Neural cell (in vitro differentiated cells): ENCODE measurements around the gene FOXN1. TPM values are rescaled to one million over a fixed set of nuclear protein-coding genes. Genes with fewer than 3 reads are reported as not detected.
"Not testable (repeated sequence)": the region's sequence is repeated elsewhere in the genome, so short reads cannot be mapped to it uniquely, and the experiment has no call there.

Experiments used
- H2AFZ ChIP-seq: fragments of 200-600, 300-800 bp; sonication (generic), shearing (Covaris generic); 2 replicates; pipeline ENCODE4 v1.6.0; 2014; ENCODE audit warnings: low read depth, mild to moderate bottlenecking, antibody characterized with exemption, low read length, moderate library complexity
- H3F3A ChIP-seq: fragments of 200-600 bp; shearing (Covaris generic); 2 replicates; pipeline ENCODE4 v1.6.1; 2016; ENCODE audit warnings: mild to moderate bottlenecking, moderate library complexity, mixed read lengths, antibody characterized with exemption, low read length; ENCODE audit not compliant: insufficient read depth, poor library complexity, severe bottlenecking
- H3K27ac ChIP-seq: fragments of 200-600, 300-800 bp; sonication (generic), shearing (Covaris generic); 2 replicates; pipeline ENCODE4 v1.5.1; 2014; ENCODE audit warnings: mild to moderate bottlenecking, low read length, moderate library complexity
- H3K27me3 ChIP-seq: fragments of 300-800, 200-600 bp; sonication (generic), shearing (Covaris generic); 2 replicates; pipeline ENCODE4 v1.6.0; 2014; ENCODE audit warnings: mild to moderate bottlenecking, low read depth, low read length, moderate library complexity; ENCODE audit not compliant: insufficient read depth
- H3K36me3 ChIP-seq: fragments of 300-800, 200-600 bp; sonication (generic), shearing (Covaris generic); 2 replicates; pipeline ENCODE4 v1.5.1; 2014; ENCODE audit warnings: mild to moderate bottlenecking, antibody characterized with exemption, low read length, moderate library complexity; ENCODE audit not compliant: insufficient read depth
- H3K4me2 ChIP-seq: fragments of 300-800, 200-600 bp; sonication (generic), shearing (Covaris generic); 2 replicates; pipeline ENCODE4 v1.6.0; 2014; ENCODE audit warnings: mild to moderate bottlenecking, low read length
- H3K4me3 ChIP-seq: fragments of 300-800, 200-600 bp; sonication (generic), shearing (Covaris generic); 2 replicates; pipeline ENCODE4 v1.5.1; 2014; ENCODE audit warnings: mild to moderate bottlenecking, low read length, moderate library complexity
- H3K79me2 ChIP-seq: fragments of 200-600 bp; shearing (Covaris generic); replicated peaks from 2 replicates; pipeline ENCODE4 v1.6.0; 2014; ENCODE audit warnings: mild to moderate bottlenecking, low read length, moderate library complexity; ENCODE audit not compliant: insufficient read depth
- H3K9ac ChIP-seq: fragments of 300-800, 200-600 bp; sonication (generic), shearing (Covaris generic); 2 replicates; pipeline ENCODE4 v1.6.1; 2016; ENCODE audit warnings: mild to moderate bottlenecking, low read length, mixed read lengths
- H3K9me2 ChIP-seq: fragments of 200-600 bp; shearing (Covaris generic); 2 replicates; pipeline ENCODE4 v1.6.1; 2016; ENCODE audit warnings: mild to moderate bottlenecking, low read length, mixed read lengths; ENCODE audit not compliant: insufficient read depth
- H3K9me3 ChIP-seq: fragments of 200-600, 300-800 bp; sonication (generic), shearing (Covaris generic); 2 replicates; pipeline ENCODE4 v1.6.1; 2016; ENCODE audit warnings: mild to moderate bottlenecking, mixed run types, low read length, moderate library complexity, mixed read lengths
- H4K20me1 ChIP-seq: fragments of 200-600 bp; shearing (Covaris generic); 2 replicates; pipeline ENCODE4 v1.6.1; 2016; ENCODE audit warnings: mild to moderate bottlenecking, mixed run types; ENCODE audit not compliant: insufficient read depth
- EP300 ChIP-seq: fragments of 450-650 bp; conservative IDR thresholded peaks from 2 replicates; pipeline ENCODE4 v1.6.1; 2014; ENCODE audit warnings: antibody characterized with exemption, mild to moderate bottlenecking, moderate library complexity; ENCODE audit not compliant: poor library complexity, severe bottlenecking
- EZH2 ChIP-seq: fragments of 200-600, 300-800 bp; shearing (Covaris generic), sonication (generic); IDR thresholded peaks from 2 replicates; pipeline ENCODE4 v1.6.1; 2014; ENCODE audit warnings: antibody characterized with exemption, low read length, borderline replicate concordance, mild to moderate bottlenecking; ENCODE audit not compliant: insufficient read depth, poor library complexity, severe bottlenecking
- MXI1 ChIP-seq: fragments of 450-650 bp; conservative IDR thresholded peaks from 2 replicates; pipeline ENCODE4 v1.6.1; 2014; ENCODE audit warnings: antibody characterized with exemption, mild to moderate bottlenecking; ENCODE audit not compliant: poor library complexity, severe bottlenecking
- POLR2AphosphoS5 ChIP-seq: IDR thresholded peaks from 2 replicates; pipeline ENCODE4 v1.6.1; 2012
- RAD21 ChIP-seq: fragments of 450-650 bp; conservative IDR thresholded peaks from 2 replicates; pipeline ENCODE4 v1.6.1; 2014; ENCODE audit warnings: antibody characterized with exemption, mild to moderate bottlenecking, moderate library complexity
- SMC3 ChIP-seq: fragments of 450-650 bp; conservative IDR thresholded peaks from 2 replicates; pipeline ENCODE4 v1.6.1; 2014; ENCODE audit warnings: antibody characterized with exemption, mild to moderate bottlenecking, moderate library complexity; ENCODE audit not compliant: poor library complexity
- TAF1 ChIP-seq: IDR thresholded peaks from 2 replicates; pipeline ENCODE4 v1.6.1; 2012; ENCODE audit warnings: low read depth
- polyA plus RNA-seq: library from polyadenylated mRNA; depleted of rRNA; stranded (reverse); fragments of >200 nt; gene quantifications from 2 replicates; pipeline ENCODE4 v1.2.3, GENCODE V29; 2014
- TF ChIP-seq, protein P1 (sequence below): fragments of 450-650 bp; IDR thresholded peaks from 2 replicates; pipeline ENCODE4 v1.5.1; 2014; ENCODE audit warnings: antibody characterized with exemption, mild to moderate bottlenecking, moderate library complexity; ENCODE audit not compliant: poor library complexity, severe bottlenecking
- TF ChIP-seq, protein P2 (sequence below): IDR thresholded peaks from 2 replicates; pipeline ENCODE4 v1.6.1; 2012; ENCODE audit warnings: borderline replicate concordance

The FOXN1 gene
- polyA plus RNA-seq, 1 donor from 2014 or later: not detected

DNA sequence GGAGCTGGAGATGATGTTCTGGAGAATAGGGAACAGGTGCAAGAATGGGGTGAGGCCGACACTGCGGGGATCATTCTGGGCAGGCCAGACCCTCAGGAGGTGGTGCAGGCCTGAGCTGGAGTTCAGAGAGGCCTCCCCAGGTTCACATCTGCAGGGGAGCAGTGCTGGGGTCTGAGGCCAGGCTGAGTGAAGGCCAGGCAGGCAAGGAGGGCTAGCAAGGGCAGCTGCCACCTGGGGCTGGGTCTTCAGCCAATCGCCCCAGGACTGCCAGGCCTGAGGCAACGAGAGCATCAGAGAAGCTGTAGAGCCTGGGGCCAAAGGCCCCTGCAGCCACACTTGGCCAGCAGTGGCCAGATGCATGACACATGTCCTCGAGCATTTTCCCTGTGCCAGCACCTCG is 14.5 kb downstream of the FOXN1 start:
- Histone ChIP-seq H3K27me3 (no peaks in the 10 kb centered on the region), H2AFZ (no peak overlapping the region), H3K9me2 (no peaks in the 10 kb centered on the region), H3K4me2 (no peak overlapping the region), H3K9ac (no peak overlapping the region), H3K27ac (no peak overlapping the region), H3K79me2 (no peaks in the 10 kb centered on the region), H3F3A (no peaks in the 10 kb centered on the region), H4K20me1 (no peaks in the 10 kb centered on the region), H3K4me3 (no peak overlapping the region), H3K36me3 (no peaks in the 10 kb centered on the region), H3K9me3 (peaks cover 3% of the 10 kb centered on the region)
- TF ChIP-seq TAF1 (no peak), EP300 (no peak), POLR2AphosphoS5 (no peak), SMC3 (no peak)
- TF ChIP-seq, protein P1, sequence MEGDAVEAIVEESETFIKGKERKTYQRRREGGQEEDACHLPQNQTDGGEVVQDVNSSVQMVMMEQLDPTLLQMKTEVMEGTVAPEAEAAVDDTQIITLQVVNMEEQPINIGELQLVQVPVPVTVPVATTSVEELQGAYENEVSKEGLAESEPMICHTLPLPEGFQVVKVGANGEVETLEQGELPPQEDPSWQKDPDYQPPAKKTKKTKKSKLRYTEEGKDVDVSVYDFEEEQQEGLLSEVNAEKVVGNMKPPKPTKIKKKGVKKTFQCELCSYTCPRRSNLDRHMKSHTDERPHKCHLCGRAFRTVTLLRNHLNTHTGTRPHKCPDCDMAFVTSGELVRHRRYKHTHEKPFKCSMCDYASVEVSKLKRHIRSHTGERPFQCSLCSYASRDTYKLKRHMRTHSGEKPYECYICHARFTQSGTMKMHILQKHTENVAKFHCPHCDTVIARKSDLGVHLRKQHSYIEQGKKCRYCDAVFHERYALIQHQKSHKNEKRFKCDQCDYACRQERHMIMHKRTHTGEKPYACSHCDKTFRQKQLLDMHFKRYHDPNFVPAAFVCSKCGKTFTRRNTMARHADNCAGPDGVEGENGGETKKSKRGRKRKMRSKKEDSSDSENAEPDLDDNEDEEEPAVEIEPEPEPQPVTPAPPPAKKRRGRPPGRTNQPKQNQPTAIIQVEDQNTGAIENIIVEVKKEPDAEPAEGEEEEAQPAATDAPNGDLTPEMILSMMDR: no peak

DNA sequence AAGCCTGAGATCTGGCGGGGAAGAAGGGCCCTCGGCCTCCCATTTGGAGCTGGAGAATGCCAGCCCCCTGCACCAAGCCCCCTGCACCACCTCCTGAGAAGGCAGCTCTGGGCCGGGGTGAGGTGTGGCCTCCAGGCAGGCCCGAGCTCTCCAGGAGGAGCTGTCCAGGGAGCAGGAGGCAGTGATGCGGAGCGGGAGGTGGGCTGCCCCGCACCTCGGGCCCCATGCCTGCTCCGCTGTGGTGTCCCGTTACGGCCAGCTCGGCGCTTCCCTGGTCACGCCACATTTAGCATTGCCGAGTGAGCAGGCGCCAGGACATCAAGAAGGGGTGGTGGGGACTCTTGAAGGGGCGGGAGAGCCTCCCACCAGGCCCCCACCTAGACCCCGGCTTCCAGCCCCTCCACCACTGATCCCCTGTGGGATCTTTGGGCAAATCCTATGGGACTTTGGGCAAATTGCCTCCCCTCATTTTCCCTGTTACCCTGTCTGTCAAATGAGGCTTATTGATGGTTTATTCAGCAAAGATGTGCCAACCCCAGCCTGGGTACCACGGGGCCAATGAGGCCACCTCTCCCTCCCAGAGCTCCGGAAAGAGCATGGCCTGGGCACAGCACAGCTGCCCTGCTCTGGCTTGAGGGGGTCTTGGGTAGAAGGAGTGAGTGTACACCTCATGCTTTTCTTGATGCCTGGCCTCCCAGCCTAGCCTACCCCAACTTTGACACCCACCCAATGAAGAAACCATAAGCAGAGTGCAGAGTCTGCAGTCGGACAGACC is 15.3 kb downstream of the FOXN1 start:
- H3K9me3 ChIP-seq: no peaks in the 10 kb centered on the region
- TF ChIP-seq POLR2AphosphoS5: no peak
- no peak for TF ChIP-seq TAF1
- TF ChIP-seq EP300: no peak
- no peak for TF ChIP-seq MXI1
- TF ChIP-seq EZH2: no peak
- TF ChIP-seq SMC3: no peak
- TF ChIP-seq, protein P1: no peak
- TF ChIP-seq, protein P2, sequence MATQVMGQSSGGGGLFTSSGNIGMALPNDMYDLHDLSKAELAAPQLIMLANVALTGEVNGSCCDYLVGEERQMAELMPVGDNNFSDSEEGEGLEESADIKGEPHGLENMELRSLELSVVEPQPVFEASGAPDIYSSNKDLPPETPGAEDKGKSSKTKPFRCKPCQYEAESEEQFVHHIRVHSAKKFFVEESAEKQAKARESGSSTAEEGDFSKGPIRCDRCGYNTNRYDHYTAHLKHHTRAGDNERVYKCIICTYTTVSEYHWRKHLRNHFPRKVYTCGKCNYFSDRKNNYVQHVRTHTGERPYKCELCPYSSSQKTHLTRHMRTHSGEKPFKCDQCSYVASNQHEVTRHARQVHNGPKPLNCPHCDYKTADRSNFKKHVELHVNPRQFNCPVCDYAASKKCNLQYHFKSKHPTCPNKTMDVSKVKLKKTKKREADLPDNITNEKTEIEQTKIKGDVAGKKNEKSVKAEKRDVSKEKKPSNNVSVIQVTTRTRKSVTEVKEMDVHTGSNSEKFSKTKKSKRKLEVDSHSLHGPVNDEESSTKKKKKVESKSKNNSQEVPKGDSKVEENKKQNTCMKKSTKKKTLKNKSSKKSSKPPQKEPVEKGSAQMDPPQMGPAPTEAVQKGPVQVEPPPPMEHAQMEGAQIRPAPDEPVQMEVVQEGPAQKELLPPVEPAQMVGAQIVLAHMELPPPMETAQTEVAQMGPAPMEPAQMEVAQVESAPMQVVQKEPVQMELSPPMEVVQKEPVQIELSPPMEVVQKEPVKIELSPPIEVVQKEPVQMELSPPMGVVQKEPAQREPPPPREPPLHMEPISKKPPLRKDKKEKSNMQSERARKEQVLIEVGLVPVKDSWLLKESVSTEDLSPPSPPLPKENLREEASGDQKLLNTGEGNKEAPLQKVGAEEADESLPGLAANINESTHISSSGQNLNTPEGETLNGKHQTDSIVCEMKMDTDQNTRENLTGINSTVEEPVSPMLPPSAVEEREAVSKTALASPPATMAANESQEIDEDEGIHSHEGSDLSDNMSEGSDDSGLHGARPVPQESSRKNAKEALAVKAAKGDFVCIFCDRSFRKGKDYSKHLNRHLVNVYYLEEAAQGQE: no peak
- no peak for TF ChIP-seq RAD21

DNA sequence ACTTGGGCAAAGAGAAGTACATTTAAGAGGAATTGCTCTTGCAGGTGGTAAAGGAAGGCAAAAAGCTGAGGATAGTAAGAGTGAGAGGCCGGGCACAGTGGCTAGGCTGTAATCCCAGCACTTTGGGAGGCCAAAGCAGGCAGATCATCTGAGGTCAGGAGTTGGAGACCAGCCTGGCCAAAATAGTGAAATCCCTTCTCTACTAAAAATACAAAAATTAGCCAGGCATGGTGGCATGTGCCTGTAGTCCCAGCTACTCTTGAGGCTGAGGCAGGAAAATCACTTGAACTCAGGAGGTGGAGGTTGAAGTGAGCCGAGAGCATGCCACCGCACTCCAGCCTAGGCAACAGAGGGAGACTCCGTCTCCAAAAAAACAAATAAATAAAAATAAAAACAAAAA is 16.1 kb downstream of the FOXN1 start:
- H3K4me3 ChIP-seq, H4K20me1 ChIP-seq, H3K27ac ChIP-seq, H3F3A ChIP-seq, H2AFZ ChIP-seq, H3K9me3 ChIP-seq, H3K79me2 ChIP-seq, H3K9me2 ChIP-seq, H3K27me3 ChIP-seq, H3K9ac ChIP-seq, H3K36me3 ChIP-seq, H3K4me2 ChIP-seq: not testable (repeated sequence)

More for the DNA sequence above, 15.3 kb downstream of the FOXN1 start:
- Histone ChIP-seq H3K27me3 (no peaks in the 10 kb centered on the region), H3F3A (no peaks in the 10 kb centered on the region), H3K9ac (no peak overlapping the region), H3K36me3 (no peaks in the 10 kb centered on the region), H3K4me3 (no peak overlapping the region), H2AFZ (no peak overlapping the region), H3K79me2 (no peaks in the 10 kb centered on the region), H3K9me2 (no peaks in the 10 kb centered on the region), H4K20me1 (no peaks in the 10 kb centered on the region), H3K27ac (no peak overlapping the region), H3K4me2 (no peak overlapping the region)
